GM18873 (cell line): ENCODE measurements around the gene WDFY4.
"Not testable (repeated sequence)": the region's sequence is repeated elsewhere in the genome, so short reads cannot be mapped to it uniquely, and the experiment has no call there.

Experiments used
- ATAC-seq: cut with Tn5 transposase; IDR thresholded peaks from one replicate; pipeline ENCODE4 v1.9.1; 2021; ENCODE audit warnings: mild to moderate bottlenecking, moderate library complexity, moderate number of reproducible peaks; ENCODE audit not compliant: unreplicated experiment, low FRiP score

WDFY4 gene, protein sequence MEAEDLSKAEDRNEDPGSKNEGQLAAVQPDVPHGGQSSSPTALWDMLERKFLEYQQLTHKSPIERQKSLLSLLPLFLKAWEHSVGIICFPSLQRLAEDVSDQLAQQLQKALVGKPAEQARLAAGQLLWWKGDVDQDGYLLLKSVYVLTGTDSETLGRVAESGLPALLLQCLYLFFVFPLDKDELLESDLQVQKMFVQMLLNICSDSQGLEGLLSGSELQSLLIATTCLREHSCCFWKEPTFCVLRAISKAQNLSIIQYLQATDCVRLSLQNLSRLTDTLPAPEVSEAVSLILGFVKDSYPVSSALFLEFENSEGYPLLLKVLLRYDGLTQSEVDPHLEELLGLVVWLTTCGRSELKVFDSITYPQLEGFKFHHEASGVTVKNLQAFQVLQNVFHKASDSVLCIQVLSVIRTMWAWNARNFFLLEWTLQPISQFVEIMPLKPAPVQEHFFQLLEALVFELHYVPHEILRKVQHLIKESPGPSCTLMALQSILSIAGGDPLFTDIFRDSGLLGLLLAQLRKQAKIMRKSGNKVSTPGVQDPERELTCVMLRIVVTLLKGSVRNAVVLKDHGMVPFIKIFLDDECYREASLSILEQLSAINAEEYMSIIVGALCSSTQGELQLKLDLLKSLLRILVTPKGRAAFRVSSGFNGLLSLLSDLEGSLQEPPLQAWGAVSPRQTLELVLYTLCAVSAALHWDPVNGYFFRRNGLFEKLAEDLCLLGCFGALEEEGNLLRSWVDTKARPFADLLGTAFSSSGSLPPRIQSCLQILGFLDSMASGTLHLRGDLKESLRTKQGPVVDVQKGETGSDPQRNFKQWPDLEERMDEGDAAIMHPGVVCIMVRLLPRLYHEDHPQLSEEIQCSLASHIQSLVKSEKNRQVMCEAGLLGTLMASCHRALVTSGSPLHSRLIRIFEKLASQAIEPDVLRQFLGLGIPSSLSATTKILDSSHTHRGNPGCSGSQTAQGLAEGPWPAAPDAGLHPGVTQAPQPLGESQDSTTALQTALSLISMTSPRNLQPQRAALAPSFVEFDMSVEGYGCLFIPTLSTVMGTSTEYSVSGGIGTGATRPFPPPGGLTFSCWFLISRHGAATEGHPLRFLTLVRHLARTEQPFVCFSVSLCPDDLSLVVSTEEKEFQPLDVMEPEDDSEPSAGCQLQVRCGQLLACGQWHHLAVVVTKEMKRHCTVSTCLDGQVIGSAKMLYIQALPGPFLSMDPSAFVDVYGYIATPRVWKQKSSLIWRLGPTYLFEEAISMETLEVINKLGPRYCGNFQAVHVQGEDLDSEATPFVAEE (N-terminal part only)

DNA sequence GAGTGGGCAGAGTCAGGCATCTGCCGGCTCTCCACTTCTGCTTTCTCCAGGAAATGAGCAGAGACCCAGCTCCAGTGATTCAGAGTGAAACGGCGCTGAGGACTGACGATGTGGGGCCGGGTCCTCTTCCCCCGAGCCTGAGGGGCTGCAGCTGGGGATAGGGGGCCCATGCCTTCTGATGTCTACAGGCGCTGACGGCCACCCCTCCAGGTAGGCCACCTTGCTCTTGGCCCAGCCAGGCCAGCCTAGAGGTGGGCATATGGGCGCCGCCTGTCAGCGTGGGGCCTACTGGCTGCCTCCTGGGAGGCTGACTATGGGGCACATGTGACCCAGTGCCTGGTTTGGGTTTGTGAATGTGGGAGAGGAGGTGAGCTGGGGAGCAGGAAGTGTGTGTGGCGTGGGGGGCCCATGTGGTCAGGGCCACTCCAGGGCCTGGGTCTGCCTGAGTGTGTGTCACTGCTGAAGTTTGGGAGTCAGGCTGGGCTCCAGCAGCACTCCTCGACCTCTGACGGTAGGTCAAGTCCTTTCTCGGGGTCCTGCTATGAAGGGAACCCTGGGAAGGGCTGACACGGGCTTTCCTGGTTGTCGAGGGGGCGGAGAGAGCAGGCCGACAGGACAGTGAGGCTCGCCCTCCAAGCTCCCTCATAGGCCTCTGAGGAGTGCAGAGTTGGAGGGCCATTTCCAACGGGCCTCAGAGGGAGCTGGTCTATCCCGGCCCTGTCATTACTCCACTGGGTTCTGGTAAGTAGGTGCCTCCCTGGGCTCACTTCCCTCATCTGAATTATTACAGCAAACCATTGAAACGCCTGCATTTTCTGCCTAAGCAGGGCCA, at the start of gene WDFY4:
WDFY4 (plus strand) TSS at position 82 of the 832 bp plus-strand sequence. CDS start 24,860 bp downstream, outside the sequence.
- peak; percentile 54 for ATAC-seq

DNA sequence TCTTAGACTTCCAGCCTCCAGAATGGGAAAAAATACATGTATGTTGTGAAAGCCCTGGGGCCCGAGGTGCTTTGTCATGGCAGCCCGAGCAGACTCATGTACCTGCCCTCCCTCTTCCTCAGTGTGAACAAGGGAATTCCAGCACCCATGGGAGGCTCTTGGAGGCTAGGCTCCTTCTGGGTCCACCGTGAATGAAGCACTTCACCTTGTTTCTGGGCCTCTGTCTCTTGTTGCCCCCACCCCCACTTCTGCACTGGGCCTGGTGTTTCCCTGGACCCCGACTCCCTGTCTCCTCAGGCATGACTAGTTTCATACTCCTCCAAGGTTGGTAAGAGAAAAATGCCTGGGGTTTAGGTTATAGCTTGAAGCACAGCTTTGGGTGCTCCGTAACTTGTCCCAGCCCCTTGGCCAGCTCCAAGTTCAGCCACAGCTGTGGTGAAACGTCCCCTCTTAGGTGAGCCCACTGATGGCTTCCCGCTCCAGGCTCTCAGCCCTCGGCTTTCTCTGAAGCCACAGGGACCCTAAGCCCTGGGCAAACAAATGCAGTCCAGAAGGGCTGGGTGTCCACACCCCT, 49.6 kb upstream of the WDFY4 start:
- no peak for ATAC-seq

DNA sequence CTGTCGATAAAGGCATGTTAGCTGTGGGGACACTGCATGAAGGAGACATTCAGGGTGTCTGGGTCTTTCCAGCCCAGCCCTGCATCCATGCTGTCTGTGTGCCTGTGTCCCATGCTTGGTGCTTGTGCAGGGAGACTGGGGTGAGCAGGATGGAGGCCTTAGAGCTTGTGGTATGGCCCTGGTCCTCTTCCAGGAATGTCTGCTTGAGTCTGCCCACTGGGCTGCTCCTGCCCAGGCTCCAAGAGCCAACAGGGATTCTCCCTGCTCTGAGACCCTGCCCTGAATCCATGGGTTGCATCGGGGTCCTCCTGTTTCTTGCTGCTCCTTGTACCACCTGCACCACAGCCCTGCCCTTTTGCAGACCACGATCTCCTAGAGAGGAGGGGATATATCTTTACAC, 48.4 kb upstream of the WDFY4 start:
- no peak for ATAC-seq

DNA sequence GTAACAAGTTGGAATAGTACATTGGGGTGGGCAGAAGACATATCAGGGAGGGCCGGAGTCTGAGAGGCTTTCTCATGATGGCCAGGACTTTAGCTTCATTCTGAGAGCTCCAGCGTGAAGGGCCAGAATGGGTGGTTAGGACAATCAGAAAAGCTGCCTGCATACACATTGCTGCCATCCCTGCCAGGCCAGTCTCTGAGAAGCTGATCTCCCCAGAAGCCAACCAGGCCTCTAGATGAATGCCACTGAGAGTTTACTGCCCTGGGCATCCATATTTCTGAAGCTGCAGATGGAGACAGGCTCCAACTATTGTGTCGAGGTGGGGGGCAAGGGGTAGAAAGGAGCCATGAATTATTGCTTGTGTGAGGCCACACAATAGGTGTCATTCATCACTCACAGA, 47.8 kb upstream of the WDFY4 start:
- no peak for ATAC-seq

DNA sequence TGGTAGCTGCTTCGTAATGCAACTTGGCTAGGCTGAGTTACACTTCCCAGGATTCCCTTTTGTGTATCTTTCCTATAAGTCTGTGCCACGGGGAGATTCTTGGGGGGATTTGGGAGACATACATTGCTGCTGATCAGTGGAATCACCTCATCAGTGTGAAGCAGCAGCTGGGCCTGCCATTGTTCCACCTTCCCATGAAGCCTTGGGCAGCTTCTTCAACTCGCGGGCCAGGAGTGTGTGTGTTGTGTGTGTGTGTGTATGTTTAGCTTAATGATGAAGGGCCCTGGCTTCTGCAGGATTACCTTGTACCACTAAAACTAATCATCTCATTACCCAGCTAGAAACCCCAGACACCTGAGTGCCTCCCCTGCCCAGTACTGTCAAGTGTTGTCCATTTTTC, 46.5 kb upstream of the WDFY4 start:
- no peak for ATAC-seq

DNA sequence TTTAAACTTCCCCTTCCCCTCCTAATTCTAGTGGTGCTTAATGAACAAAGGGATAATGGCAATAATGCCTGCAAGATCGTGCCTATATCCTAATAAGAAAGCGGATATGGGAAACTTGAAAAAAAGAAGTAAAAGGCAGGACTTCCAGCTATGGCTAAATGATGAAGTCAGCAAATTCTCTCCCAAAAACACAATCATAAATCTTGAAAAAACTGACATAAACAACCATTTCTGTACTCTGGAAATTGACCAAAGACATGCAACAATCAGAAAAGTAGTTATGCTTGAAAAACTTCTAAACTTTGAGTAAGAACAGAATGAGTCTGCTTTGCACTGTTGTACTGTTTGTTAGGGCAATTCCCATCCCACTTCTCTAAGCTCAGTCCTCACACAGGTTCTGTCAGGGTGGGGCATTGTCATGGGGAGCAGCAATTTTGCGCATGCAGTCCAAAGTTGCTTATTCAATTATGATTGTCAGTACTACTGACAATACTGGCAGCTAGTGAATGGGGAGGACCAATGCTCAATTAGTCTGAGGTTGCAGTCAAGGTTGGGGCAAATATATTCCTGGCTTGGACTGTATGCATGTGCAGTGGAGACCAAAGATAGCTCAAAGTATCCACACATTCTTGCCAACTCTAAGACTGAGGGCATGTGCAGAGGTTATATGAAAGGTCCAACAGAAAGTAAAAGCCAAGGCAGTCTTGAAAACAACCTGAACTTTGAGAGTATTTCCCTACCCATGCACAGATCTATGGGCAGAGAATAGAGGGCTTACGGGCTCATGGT, 45.7 kb upstream of the WDFY4 start:
- ATAC-seq = no peak

DNA sequence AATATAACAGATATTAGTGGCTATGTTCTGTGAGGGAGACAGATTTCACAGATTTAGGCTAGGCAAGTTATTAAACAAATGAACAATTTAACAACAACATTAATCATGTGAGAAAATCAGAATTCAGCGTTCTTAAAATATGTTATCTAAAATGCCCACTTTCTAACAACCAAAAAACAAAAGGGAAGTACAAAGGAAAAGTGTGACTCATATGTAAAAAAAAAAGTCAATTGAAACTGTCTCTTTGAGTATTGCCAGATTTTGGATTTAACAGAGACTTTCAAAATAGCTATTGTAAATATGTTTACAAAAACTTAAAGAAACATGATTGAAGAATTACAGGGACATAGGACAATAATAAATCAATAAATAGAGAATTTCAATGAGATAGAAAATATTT, 45.0 kb upstream of the WDFY4 start:
- ATAC-seq = no peak

DNA sequence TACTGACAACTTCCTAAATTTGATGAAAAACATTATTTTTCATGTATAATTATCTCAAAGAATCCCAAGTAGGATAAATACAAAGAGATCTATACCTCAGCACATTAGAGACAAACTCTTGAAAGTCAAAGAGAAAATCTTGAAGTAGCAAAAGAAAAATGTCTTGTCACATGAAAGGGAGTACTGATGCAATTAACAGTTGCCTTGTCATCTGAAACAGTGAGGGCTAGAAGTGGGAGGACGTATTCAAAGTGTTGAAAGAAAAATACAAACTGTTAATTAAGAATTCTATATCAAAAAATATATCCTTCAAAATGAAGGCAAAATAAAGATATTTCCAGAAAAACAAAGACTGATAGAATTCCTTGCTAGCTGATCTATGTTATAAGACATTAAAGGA, 44.3 kb upstream of the WDFY4 start:
- ATAC-seq = no peak

DNA sequence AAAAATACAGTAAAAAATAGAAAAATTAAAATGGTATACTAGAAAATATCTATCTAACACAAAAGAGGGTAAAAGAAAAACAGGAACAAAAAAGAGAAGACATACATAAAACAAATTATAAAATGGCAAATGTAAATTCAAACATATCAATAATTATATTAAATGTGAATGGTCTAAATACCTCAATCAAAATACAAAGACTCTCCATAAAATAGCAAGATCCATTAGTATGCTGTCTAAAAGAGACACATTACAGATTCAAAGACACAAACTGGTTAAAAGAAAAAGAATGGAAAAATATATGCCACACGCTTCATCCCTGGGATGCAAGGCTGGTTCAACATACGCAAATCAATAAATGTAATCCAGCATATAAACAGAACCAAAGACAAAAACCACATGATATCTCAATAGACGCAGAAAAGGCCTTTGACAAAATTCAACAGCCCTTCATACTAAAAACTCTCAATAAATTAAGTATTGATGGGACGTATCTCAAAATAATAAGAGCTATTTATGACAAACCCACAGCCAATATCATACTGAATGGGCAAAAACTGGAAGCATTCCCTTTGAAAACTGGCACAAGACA, 43.5 kb upstream of the WDFY4 start:
- not testable (repeated sequence) for ATAC-seq

DNA sequence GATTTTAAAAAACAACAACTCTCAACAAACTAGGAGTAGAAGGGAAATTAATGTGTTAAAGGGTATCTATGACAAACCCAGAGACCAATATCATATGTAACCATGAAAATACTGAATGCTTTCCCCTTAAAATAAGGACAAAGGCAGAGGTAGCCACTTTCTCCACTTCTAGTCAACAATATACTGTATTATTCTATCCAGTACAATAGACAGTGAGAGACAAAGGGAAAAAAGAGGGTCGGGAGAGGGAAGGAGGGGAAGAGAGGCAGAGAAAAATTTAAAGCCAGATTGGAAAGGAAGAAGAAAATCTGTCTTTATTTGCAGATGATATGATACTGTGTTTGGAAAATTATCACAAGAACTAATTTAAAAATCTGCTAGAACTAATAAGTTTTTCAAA, 39.1 kb upstream of the WDFY4 start:
- no peak for ATAC-seq

DNA sequence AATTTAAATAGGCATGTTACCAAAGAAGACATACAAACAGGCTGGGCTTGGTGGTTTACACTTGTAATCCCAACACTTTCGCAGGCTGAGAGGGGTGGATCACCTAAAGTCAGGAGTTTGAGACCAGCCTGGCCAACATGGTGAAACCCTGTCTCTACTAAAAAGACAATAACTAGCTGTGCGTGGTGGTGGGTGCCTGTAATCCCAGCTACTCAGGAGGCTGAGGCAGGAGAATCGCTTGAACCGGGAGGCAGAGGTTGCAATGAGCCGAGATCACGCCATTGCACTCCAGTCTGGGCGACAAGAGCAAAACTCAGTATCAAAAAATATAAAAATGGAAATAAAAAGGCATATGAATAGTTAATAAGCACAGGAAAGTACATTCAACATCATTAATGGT, 37.6 kb upstream of the WDFY4 start:
- ATAC-seq = not testable (repeated sequence)

DNA sequence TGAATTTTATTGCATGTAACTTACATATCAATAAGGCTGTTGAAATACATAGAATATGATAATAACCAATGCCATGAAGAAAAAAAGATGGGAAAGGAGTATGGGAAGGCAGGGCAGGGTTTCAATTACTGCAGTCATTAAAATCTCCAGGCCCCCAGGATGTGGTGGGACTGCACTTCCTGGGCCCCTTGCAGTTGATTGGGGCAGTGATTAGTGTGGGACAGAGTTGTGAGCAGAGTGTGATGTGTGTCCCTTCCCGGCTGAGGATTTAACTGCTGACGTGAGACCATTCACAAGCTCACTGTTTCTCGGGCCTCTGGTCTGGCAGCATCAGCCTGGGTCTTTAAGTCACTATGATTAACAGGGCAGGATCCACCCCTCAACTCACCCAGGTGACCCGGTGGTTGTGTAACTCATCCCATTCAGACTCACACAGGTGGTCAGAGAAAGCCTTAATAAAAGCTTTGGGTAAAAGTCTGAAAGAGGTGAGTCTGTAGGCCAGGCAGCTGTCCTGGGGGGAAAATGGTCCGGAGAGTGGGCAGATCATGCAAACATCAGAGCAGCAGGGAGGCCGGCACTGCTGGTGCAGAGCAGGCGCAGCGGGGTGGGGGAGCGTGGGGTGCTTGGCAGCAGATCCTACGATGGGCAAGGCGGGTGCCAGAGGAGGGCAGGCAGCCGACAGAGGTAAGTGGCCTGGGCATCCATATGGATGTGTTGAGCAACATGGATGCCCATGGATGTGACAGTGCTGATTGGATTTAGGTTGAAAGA, 36.3 kb upstream of the WDFY4 start:
- ATAC-seq = no peak

DNA sequence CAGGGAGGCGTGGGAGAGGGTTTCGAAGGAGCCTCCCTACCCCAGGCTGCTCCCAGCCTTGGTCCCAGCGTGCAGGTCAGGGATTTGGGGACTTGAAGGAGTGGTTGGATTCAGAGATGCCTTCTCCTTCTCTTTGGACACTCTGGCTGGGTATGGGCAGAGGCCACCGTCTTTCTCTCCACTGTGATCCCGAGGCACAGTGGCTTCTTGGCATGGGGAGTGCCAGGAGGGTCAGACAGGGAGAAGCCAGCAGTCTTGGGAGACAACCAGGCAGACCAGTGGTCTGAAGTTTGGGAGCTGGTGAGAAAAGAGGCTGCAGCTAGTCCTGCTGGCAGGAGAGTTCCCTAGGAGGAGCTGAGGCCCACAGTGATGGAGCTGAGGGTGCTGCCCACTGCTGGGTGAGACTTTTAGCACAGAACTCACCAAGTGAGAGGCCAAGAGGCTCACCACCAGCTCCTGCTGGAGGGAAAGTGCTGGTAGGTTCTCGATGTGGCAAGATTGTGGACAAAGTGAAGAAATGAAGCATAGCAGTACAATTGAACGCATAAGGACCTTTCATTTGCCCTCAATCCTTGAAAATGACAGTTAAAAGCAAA, 35.2 kb upstream of the WDFY4 start:
- no peak for ATAC-seq

DNA sequence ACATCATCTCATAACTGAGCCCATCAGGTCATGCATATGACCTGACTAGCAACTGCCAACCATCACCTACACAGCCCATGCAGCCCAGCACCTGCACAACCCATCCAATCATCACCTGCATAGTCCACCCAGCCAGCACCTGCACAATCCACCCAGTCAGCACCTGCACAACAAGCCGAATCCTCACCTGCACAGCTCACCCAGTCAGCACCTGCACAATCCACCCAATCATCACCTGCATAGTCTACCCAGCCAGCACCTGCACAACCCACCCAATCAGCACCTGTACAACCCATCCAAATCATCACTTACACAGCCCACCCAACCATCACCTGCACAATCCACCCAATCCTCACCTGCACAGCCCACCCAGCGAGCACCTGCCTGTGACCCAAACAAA, 33.4 kb upstream of the WDFY4 start:
- no peak for ATAC-seq

DNA sequence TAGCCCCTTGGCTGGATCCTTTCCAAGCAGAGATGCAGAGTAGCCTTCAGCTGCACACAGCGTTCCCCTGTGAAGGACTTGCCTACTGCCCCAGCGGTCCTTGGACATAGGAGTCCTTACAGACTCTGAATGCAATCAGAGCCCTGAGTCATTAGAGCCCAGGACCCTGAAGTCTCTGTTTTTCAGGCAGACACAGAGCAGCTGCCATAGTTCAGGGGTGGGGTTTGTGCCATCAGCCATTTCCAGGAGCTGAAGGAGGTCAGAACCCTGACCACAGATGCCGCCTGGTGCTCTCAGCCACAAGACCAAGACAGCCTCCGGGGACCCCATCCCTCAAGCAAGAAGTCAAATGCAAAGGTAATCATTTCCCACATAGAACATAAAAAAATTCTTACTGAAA, 32.8 kb upstream of the WDFY4 start:
- ATAC-seq = no peak

DNA sequence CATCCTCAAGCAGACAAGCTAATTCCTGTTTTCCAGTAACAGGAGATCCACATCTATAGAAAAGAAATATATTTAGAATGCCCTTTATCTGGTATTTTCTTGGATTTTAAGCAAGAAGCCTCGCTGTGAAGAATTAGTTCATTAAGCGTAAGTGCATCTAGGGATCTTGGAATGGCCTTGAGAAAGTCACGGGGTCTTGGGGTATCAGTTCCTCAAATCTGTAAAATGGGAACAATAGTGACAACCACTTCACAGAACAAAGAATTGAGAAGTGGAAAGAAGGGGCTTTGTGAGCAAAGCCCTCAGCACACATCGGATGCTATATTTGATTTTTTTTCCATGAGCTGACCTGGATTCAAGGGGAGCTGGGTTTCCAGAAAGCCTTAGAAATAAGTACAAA, 32.3 kb upstream of the WDFY4 start:
- no peak for ATAC-seq

DNA sequence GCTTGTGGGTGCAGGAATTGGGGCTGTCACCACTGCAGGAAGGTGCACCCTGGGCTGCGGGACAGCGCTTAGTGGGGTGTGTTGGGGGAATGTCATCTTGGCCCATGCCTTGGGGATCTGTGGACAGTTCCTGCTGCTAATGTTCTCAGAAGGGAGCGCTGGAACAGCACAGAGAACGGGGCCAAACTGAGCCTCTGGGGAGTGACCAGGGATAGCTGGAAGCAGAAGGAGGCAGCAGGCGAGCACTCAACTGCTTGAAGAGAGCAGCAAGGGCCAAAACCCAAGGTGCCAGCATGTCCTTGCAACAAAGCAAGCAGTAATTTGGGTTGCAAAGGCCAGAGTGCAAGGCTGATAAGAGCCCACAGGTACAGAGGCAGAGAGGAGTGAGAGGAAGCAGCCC, 31.3 kb upstream of the WDFY4 start:
- ATAC-seq = no peak
